Loucy (cell line): Measurements from ENCODE around the gene HOXB3.

Source experiments
- EZH2phosphoT487 ChIP-seq: fragments of 200-600 bp; IDR thresholded peaks from 2 replicates; pipeline ENCODE4 v1.6.1; 2018; ENCODE audit warnings: antibody characterized with exemption, mild to moderate bottlenecking, moderate library complexity, borderline replicate concordance
- TF ChIP-seq, protein P1 (sequence below): fragments of 200-600 bp; sonication (generic); conservative IDR thresholded peaks from 2 replicates; pipeline ENCODE4 v1.5.1; 2014; ENCODE audit warnings: mild to moderate bottlenecking, antibody characterized with exemption, low read length

DNA sequence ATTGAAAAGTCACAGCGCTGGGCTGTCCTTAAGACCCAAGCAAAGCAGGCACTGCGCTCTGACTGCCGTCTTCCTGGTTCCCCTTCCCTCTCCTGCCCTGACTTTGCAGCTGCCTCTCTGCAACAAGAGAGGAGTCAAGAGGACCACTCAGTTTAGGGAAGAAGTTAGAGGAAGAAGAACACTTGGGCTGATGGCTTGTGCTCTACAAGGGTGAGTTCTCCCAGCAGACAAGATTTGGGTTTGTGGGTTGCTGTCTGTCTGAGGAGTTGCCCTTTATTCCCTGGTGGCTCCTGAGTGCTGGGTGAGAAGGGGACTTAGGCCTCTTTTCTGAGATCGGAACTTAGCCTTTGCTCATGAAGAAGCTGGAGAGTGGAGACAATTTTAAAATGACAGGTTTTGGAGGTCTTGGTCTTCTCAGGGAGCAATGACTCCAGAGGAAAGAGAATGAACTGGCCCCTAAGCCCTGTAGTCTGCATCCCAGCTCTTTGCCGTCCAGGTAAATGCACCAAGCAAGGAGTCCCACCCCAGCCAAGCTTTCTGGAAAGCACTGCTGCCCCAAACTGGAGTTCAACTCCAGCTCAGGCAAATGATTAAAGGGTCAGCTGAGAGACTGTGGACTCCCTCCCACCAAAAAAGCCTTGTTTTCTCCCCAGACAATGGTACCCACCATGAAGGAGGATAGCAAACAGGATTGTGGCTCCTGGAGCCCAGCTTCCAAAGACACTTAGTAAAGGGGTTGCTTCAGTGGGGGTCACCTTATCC lies 38.8 kb upstream of the HOXB3 start:
- TF ChIP-seq, protein P1, sequence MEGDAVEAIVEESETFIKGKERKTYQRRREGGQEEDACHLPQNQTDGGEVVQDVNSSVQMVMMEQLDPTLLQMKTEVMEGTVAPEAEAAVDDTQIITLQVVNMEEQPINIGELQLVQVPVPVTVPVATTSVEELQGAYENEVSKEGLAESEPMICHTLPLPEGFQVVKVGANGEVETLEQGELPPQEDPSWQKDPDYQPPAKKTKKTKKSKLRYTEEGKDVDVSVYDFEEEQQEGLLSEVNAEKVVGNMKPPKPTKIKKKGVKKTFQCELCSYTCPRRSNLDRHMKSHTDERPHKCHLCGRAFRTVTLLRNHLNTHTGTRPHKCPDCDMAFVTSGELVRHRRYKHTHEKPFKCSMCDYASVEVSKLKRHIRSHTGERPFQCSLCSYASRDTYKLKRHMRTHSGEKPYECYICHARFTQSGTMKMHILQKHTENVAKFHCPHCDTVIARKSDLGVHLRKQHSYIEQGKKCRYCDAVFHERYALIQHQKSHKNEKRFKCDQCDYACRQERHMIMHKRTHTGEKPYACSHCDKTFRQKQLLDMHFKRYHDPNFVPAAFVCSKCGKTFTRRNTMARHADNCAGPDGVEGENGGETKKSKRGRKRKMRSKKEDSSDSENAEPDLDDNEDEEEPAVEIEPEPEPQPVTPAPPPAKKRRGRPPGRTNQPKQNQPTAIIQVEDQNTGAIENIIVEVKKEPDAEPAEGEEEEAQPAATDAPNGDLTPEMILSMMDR = no peak
- no peak for TF ChIP-seq EZH2phosphoT487
